H1 (cell line): ENCODE data around the gene PIK3R1.

Experiments used
- EP300 ChIP-seq, 2 experiments: IDR thresholded peaks; 1 replicate in 1 of 2; 2 replicates in 1 of 2; pipeline ENCODE4 v1.6.1; 2011 to 2012; ENCODE audit warnings: low read depth in 2 of 2, low read length in 2 of 2, mild to moderate bottlenecking in 2 of 2, borderline replicate concordance in 1 of 2, inconsistent platforms in 1 of 2, moderate library complexity in 1 of 2
- EZH2 ChIP-seq: fragments of 200-600 bp; sonication (generic); IDR thresholded peaks from 2 replicates; pipeline ENCODE4 v1.7.1; 2012; ENCODE audit warnings: low read depth, mild to moderate bottlenecking, moderate library complexity, low read length, inconsistent platforms; ENCODE audit not compliant: severe bottlenecking
- GTF2F1 ChIP-seq: IDR thresholded peaks from 2 replicates; pipeline ENCODE4 v1.6.1; 2012; ENCODE audit warnings: low read depth, low read length, improper control_type of control experiment, borderline replicate concordance
- HDAC6 ChIP-seq: IDR thresholded peaks from one replicate; pipeline ENCODE4 v1.7.1; 2012; ENCODE audit warnings: low read depth, mild to moderate bottlenecking, inconsistent platforms, low read length, moderate library complexity
- JUN ChIP-seq: IDR thresholded peaks from 2 replicates; pipeline ENCODE4 v1.6.1; 2011; ENCODE audit warnings: low read depth, mild to moderate bottlenecking, improper control_type of control experiment, low read length
- RAD21 ChIP-seq, 2 experiments: IDR thresholded peaks in 1 of 2; conservative IDR thresholded peaks in 1 of 2; 2 replicates each; pipeline ENCODE4 v1.6.1; 2011; ENCODE audit warnings: low read depth in 2 of 2, low read length in 2 of 2, improper control_type of control experiment in 1 of 2, inconsistent platforms in 1 of 2, mild to moderate bottlenecking in 1 of 2, moderate library complexity in 1 of 2
- RNF2 ChIP-seq: fragments of 200-900, 300-1000 bp; sonication (generic); IDR thresholded peaks from 2 replicates; pipeline ENCODE4 v1.7.1; 2016; ENCODE audit warnings: borderline replicate concordance, low read depth, mild to moderate bottlenecking, antibody characterized with exemption, low read length; ENCODE audit not compliant: poor library complexity, severe bottlenecking; ENCODE audit errors: missing control alignments
- SUZ12 ChIP-seq: fragments of 200-600 bp; sonication (generic); IDR thresholded peaks from 2 replicates; pipeline ENCODE4 v1.6.1; 2012; ENCODE audit warnings: mild to moderate bottlenecking, inconsistent platforms, low read length, moderate library complexity, mixed read lengths
- TF ChIP-seq, protein P1 (sequence below), 3 experiments: IDR thresholded peaks; 1 replicate in 2 of 3; 2 replicates in 1 of 3; pipeline versions ENCODE4 v1.5.1 to v1.6.1; 2011; ENCODE audit warnings: low read length in 3 of 3, mild to moderate bottlenecking in 3 of 3, inconsistent platforms in 2 of 3, low read depth in 1 of 3, moderate library complexity in 1 of 3; ENCODE audit not compliant: insufficient read depth in 1 of 3; ENCODE audit errors: control extremely low read depth in 1 of 3
- TF ChIP-seq, protein P2 (sequence below): IDR thresholded peaks from 2 replicates; pipeline ENCODE4 v1.6.1; 2012; ENCODE audit warnings: inconsistent platforms

DNA sequence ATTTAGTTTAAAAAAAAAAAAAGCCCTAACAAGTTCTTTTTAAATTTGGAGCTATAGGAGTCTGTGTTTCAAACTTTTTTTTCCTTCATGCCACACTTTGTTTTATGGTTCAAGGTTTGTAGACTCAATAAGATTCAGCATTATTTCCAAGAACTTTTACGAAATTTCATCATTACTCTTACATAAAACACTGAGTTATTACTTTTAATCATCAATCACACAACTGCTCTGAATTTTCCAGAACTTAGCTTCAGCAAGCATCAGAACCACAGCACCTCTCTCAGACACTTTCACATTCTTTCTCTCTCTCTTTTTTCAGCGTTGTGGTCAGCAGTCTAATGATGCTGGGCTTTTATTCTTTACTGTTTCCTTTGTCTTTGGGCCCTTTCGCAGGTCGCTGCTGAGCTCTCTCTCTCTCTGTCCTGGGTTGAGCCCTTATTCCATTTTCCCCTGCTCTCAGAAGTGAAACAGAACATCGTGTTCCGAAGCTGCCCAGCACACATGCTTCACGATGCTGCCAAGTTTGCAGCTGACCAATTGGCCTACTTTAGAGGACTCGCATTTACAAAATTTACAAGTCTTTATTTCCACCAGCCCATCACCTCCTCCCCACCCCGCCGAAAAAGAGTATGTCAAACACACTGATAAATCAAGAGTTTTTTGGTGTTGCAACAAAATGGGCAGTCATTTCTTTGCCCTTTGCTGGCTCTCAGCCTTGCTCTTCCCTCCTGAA is 44.6 kb upstream of the PIK3R1 start:
- no peak for TF ChIP-seq JUN
- TF ChIP-seq, protein P1, sequence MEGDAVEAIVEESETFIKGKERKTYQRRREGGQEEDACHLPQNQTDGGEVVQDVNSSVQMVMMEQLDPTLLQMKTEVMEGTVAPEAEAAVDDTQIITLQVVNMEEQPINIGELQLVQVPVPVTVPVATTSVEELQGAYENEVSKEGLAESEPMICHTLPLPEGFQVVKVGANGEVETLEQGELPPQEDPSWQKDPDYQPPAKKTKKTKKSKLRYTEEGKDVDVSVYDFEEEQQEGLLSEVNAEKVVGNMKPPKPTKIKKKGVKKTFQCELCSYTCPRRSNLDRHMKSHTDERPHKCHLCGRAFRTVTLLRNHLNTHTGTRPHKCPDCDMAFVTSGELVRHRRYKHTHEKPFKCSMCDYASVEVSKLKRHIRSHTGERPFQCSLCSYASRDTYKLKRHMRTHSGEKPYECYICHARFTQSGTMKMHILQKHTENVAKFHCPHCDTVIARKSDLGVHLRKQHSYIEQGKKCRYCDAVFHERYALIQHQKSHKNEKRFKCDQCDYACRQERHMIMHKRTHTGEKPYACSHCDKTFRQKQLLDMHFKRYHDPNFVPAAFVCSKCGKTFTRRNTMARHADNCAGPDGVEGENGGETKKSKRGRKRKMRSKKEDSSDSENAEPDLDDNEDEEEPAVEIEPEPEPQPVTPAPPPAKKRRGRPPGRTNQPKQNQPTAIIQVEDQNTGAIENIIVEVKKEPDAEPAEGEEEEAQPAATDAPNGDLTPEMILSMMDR (IDR thresholded peaks at IDR 0.05; ENCODE audit: control extremely low read depth in 1 of 3, insufficient read depth in 1 of 3, low read depth in 1 of 3, low read length in 3 of 3): no peak
- TF ChIP-seq EP300 (IDR thresholded peaks at IDR 0.05; ENCODE audit: borderline replicate concordance in 1 of 2, low read depth in 2 of 2, low read length in 2 of 2): no peak
- TF ChIP-seq, protein P2, sequence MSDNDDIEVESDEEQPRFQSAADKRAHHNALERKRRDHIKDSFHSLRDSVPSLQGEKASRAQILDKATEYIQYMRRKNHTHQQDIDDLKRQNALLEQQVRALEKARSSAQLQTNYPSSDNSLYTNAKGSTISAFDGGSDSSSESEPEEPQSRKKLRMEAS: peak; percentile 70
- no peak for TF ChIP-seq EZH2
- TF ChIP-seq RNF2: no peak
- no peak for TF ChIP-seq SUZ12
- no peak for TF ChIP-seq RAD21 (IDR thresholded peaks at IDR 0.05 in 1 of 2, conservative IDR thresholded peaks at IDR 0.05 in 1 of 2; ENCODE audit: low read depth in 2 of 2, low read length in 2 of 2)
- TF ChIP-seq HDAC6: no peak
- TF ChIP-seq GTF2F1: no peak
